ENCODE results near the gene MTAP. TPM values are rescaled to one million over a fixed set of nuclear protein-coding genes. Genes with fewer than 3 reads are reported as not detected.

Gene MTAP
- total RNA-seq, 2 experiments from 2014 or later: 70.2 to 73.9 TPM

GRCh38 chr9:21974722-21975409, 172.4 kb downstream of the MTAP start:
- intact Hi-C loops (cut with micrococcal nuclease): no loop called here
- DNase-seq: peak; percentile 79
- Mint-ChIP-seq H3K27me3 (peaks cover 78% of the 10 kb centered on the region), H3K27ac (no peak overlapping the region), H3K36me3 (ENCODE audit: low read depth) (peaks cover 3% of the 10 kb centered on the region), H3K9me3 (peaks cover 8% of the 10 kb centered on the region), H3K4me1 (ENCODE audit: low read depth) (peaks cover 15% of the 10 kb centered on the region), H3K4me3 (peak overlapping the region; percentile 78)
- TF ChIP-seq CTCF (IDR thresholded peaks at IDR 0.05): no peak
- ChIA-PET POLR2A (no interaction called here), CTCF (interaction anchor here (2.1 to 4.4 kb wide), 2 partner anchors 34 kb away, joined by 7 to 37 read pairs; partner anchors contain the start of gene CDKN2B)
- ATAC-seq: peak; percentile 83

DNA sequence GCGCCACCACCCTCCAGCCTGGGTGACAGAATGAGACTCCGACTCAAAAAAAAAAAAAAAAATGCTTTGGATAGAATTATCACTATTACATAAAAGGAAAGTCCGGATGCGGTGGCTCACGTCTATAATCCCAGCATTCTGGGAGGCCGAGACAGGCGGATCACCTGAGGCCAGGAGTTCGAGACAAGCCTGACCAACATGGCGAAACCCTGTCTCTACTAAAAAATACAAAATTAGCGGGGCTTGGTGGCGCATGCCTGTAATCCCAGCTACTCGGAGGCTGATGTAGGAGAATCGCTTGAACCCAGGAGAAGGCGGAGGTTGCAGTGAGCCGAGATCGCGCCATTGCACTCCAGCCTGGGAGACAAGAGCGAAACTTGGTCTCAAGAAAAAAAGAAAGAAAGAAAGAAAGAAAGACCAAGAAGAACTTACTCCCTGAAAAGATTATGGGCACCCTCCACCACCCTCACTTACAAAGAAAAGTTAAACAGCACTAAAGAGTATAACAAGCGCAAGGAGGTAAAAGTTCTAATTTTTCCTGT, 174.0 kb downstream of the MTAP start:
- POLR2A ChIA-PET: interaction anchor here (1.5 kb wide), 1 partner anchor 9 kb away, joined by 3 read pairs; no protein-coding TSS in a partner anchor
- Mint-ChIP-seq H3K27me3 (peaks cover 70% of the 10 kb centered on the region), H3K36me3 (ENCODE audit: low read depth) (no peaks in the 10 kb centered on the region), H3K4me1 (ENCODE audit: low read depth) (peaks cover 13% of the 10 kb centered on the region), H3K27ac (no peak overlapping the region), H3K4me3 (no peak overlapping the region), H3K9me3 (no peaks in the 10 kb centered on the region)
- ATAC-seq (no peak), DNase-seq (no peak)
- intact Hi-C loops (cut with micrococcal nuclease): no loop called here
- no peak for TF ChIP-seq CTCF (IDR thresholded peaks at IDR 0.05)
- CTCF ChIA-PET: interaction anchor here (1.0 to 2.1 kb wide), 5 partner anchors 18 to 163 kb away, joined by 3 to 7 read pairs (median 3); partner anchors contain the start of genes CDKN2A, CDKN2B and CDKN2B-AS1

DNA sequence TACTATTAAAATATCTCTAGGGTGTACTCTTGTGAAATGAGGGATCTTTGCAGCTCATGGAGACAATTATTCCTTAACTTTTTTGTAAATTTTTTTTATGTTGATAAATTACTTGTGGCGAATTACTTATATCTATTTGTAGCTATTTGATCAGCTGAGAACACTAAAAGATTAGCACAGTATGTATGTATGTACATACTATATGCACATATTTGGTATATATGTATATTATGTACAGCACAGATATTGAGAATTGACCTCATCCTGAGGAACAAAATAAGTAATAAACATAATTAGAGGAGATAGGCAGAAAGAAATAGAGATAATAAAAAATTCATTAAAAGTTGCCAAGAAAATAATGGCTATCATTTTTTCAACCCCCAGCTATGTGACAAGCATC, 180.0 kb downstream of the MTAP start:
- no peak overlapping the region for H3K27ac Mint-ChIP-seq
- intact Hi-C loops (cut with micrococcal nuclease): no loop called here
- no peak overlapping the region for H3K4me3 Mint-ChIP-seq
- TF ChIP-seq CTCF (IDR thresholded peaks at IDR 0.05): no peak
- no peak for ATAC-seq
- no peaks in the 10 kb centered on the region for H3K4me1 Mint-ChIP-seq (ENCODE audit: low read depth)
- ChIA-PET CTCF (interaction anchor here (1.6 to 6.9 kb wide), 3 partner anchors 26 to 169 kb away, joined by 5 to 37 read pairs (median 6); partner anchors contain the start of gene CDKN2B), POLR2A (no interaction called here)
- peaks cover 57% of the 10 kb centered on the region for H3K27me3 Mint-ChIP-seq
- no peaks in the 10 kb centered on the region for H3K36me3 Mint-ChIP-seq (ENCODE audit: low read depth)
- DNase-seq: no peak
- no peaks in the 10 kb centered on the region for H3K9me3 Mint-ChIP-seq

DNA sequence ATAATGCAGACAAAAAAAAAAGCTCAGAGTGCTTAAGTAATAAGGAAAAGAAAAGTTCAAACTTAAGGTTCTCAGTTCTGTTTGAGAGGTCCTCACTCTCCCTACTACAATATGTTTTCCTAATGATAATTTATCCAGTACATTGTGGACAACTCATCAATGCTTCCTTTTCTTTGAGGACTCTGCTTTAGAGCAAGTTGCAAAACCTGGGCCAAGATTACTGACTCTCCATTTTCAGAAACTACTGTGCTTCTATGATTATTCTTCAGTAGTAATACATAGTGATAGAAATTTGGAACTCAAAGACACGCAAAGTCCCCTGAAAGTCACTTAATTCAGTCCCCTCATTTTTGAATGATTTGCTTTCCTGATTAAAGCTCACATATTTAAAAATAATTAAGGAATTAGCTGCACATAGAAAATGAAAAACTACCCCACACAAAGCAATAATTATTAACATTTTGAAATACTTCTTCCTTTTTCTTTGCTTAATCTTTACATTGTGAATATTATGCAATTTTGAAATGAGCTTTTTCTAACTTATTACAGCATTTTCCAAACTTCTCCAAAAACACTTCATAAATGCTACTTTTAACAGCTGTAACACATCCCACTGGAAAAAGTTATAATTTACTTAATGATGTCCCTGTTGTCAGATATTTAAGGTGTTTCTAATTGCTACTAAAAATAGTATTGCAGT, 180.6 kb downstream of the MTAP start:
- H3K36me3 Mint-ChIP-seq (ENCODE audit: low read depth): no peaks in the 10 kb centered on the region
- DNase-seq: no peak
- no peak for ATAC-seq
- H3K27ac Mint-ChIP-seq: no peak overlapping the region
- H3K4me3 Mint-ChIP-seq: no peak overlapping the region
- CTCF ChIA-PET: interaction anchor here (0.8 to 6.9 kb wide), 4 partner anchors 25 to 170 kb away, joined by 3 to 37 read pairs (median 6); partner anchors contain the start of gene CDKN2B
- no peaks in the 10 kb centered on the region for H3K4me1 Mint-ChIP-seq (ENCODE audit: low read depth)
- TF ChIP-seq CTCF (IDR thresholded peaks at IDR 0.05): no peak
- POLR2A ChIA-PET: no interaction called here
- peaks cover 56% of the 10 kb centered on the region for H3K27me3 Mint-ChIP-seq
- intact Hi-C loops (cut with micrococcal nuclease): no loop called here
- H3K9me3 Mint-ChIP-seq: no peaks in the 10 kb centered on the region

Data from activated CD8-positive, alpha-beta T cell treated with anti-CD3 and anti-CD28 coated beads for 36 hours (primary cell).